Osteoblast (primary cell): ENCODE data around the gene MRPL53. TPM values are rescaled to one million over a fixed set of nuclear protein-coding genes. Genes with fewer than 3 reads are reported as not detected.
A peak's percentile ranks its signal among the peaks of the same experiment; 100 is the strongest.

Source experiments
- DNase-seq: peaks from one replicate; pipeline ENCODE4 v3.0.0; 2011; ENCODE audit warnings: low spot score, mixed read lengths; ENCODE audit not compliant: insufficient read length; ENCODE audit errors: missing footprints
- H2AFZ ChIP-seq: 2 replicates; pipeline ENCODE4 v1.6.0; 2011; ENCODE audit warnings: mild to moderate bottlenecking, low read length
- H3K27ac ChIP-seq: 2 replicates; pipeline ENCODE4 v1.5.1; 2011; ENCODE audit warnings: mild to moderate bottlenecking, low read depth, low read length, moderate library complexity
- H3K27me3 ChIP-seq: 2 replicates; pipeline ENCODE4 v1.6.0; 2012; ENCODE audit warnings: mild to moderate bottlenecking, control low read depth, inconsistent platforms, low read length, moderate library complexity; ENCODE audit not compliant: insufficient read depth
- H3K36me3 ChIP-seq: 2 replicates; pipeline ENCODE4 v1.5.1; 2011; ENCODE audit warnings: mild to moderate bottlenecking, low read length, control low read depth, moderate library complexity; ENCODE audit not compliant: insufficient read depth
- H3K4me1 ChIP-seq: 2 replicates; pipeline ENCODE4 v1.5.1; 2011; ENCODE audit warnings: mild to moderate bottlenecking, low read length, control low read depth, moderate library complexity; ENCODE audit not compliant: insufficient read depth
- H3K4me2 ChIP-seq: 2 replicates; pipeline ENCODE4 v1.6.0; 2011; ENCODE audit warnings: mild to moderate bottlenecking, low read length; ENCODE audit not compliant: insufficient read depth
- H3K4me3 ChIP-seq: fragments of 200-600 bp; sonication (generic); 3 replicates; pipeline ENCODE4 v1.5.1; 2012; ENCODE audit warnings: mild to moderate bottlenecking, low read length, inconsistent platforms; ENCODE audit not compliant: insufficient read depth
- H3K79me2 ChIP-seq: 2 replicates; pipeline ENCODE4 v1.6.0; 2012; ENCODE audit warnings: mild to moderate bottlenecking, low read length, control low read depth, inconsistent platforms; ENCODE audit not compliant: insufficient read depth
- H3K9me3 ChIP-seq: 2 replicates; pipeline ENCODE4 v1.5.1; 2011; ENCODE audit warnings: low read depth, low read length, control low read depth
- H4K20me1 ChIP-seq: 2 replicates; pipeline ENCODE4 v1.6.0; 2012; ENCODE audit warnings: mild to moderate bottlenecking, low read length, control low read depth; ENCODE audit not compliant: insufficient read depth
- CTCF ChIP-seq: IDR thresholded peaks from 2 replicates; pipeline ENCODE4 v1.5.1; 2011; ENCODE audit warnings: mild to moderate bottlenecking, low read depth, low read length, moderate library complexity; ENCODE audit errors: extremely low read depth
- total RNA-seq: library from RNA; depleted of rRNA; stranded (reverse); fragments of >200 nt; gene quantifications from 2 replicates; pipeline ENCODE4 v1.2.3, GENCODE V29; 2012

The MRPL53 gene
- total RNA-seq, 1 donor = 23.5 TPM

DNA sequence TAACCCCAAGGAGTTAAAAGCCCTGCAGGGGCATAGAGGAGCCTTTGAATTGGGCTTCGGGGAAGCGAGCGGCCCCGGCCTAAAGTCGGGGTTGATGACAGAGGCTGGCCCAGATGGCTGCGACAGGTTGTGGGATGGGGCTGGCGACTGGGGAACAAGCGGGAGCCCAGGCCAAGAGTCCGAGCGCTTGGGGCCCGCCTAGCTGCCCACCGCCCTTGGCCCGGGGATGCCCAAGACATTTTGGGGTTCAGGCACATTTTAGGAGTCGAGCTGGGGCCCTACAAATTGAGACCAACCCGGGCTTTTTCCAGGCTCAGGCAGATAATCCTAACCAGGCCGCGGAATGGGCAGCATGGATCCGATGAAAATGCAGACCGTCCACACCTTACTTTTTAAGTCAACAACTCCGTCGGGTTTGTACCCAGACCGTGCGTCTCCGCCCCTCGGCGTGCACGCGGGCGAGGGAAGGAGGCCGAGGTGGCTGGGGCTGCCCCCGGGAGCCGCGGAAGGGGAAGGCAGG is 31.2 kb downstream of the MRPL53 start:
- no peak for TF ChIP-seq CTCF
- peaks cover 5% of the 10 kb centered on the region for H4K20me1 ChIP-seq
- peak overlapping the region; percentile 95 for H3K4me2 ChIP-seq
- H3K27ac ChIP-seq = no peak overlapping the region
- peaks cover 16% of the 10 kb centered on the region for H3K27me3 ChIP-seq
- H3K4me3 ChIP-seq = no peak overlapping the region
- no peak overlapping the region for H2AFZ ChIP-seq
- H3K4me1 ChIP-seq = peaks cover 25% of the 10 kb centered on the region
- H3K36me3 ChIP-seq = no peaks in the 10 kb centered on the region
- no peaks in the 10 kb centered on the region for H3K9me3 ChIP-seq
- DNase-seq = peak; percentile 80
- H3K79me2 ChIP-seq = peaks cover 26% of the 10 kb centered on the region

DNA sequence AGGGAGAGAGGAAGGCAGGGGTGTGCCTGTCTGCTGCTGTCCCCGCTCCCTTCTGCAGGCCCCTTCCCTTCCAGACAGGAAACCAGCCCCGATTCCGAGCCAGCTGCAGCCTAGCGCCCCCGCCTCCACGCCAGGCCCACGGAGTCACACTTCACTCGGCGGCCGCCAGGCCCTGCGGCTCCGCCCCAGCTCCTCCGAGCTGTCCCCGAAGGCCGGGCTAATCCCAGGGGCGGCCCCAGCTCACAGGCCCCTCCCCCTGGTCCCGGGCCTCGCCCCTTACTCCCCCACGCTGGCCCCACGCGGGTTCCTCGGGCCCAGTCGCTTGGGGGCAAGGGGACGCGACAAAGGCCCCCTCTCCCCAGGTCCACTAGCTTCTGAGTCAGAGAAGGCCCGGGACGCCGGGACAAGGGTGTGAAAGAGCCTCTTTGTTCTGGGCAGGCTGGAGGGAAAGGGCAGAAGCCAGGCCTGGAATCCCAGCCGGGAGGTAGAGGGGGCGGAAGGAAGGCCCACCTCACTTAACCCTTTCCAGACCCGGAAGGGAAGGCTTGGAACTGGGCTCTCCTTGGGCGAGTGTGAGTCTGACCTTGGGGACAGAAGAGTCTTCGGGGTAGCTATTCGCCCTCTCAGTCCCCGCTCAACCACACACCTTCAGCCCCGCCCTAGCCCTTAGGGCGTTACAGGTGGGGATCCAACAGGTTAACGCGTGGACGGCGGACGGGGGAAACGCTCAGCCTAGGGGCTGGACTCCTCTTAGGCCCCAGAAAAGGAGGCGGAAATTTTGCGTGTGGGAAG is 31.9 kb downstream of the MRPL53 start:
- peak overlapping the region; percentile 95 for H3K4me2 ChIP-seq
- H2AFZ ChIP-seq = peak overlapping the region; percentile 91
- H3K4me3 ChIP-seq = peak overlapping the region; percentile 79
- no peaks in the 10 kb centered on the region for H3K36me3 ChIP-seq
- H3K27ac ChIP-seq = peak overlapping the region; percentile 50
- H3K79me2 ChIP-seq = peaks cover 26% of the 10 kb centered on the region
- H4K20me1 ChIP-seq = peaks cover 5% of the 10 kb centered on the region
- H3K4me1 ChIP-seq = peaks cover 25% of the 10 kb centered on the region
- H3K9me3 ChIP-seq = no peaks in the 10 kb centered on the region
- peaks cover 16% of the 10 kb centered on the region for H3K27me3 ChIP-seq
- peak; percentile 100 for DNase-seq
- TF ChIP-seq CTCF = no peak

GRCh38 chr2:74439803-74440377 is 32.6 kb downstream of the MRPL53 start:
- H3K27ac ChIP-seq = peak overlapping the region; percentile 50
- H3K27me3 ChIP-seq = peaks cover 16% of the 10 kb centered on the region
- peak; percentile 97 for DNase-seq
- no peaks in the 10 kb centered on the region for H3K36me3 ChIP-seq
- H3K4me3 ChIP-seq = peak overlapping the region; percentile 79
- H2AFZ ChIP-seq = peak overlapping the region; percentile 91
- TF ChIP-seq CTCF = no peak
- no peaks in the 10 kb centered on the region for H3K9me3 ChIP-seq
- H4K20me1 ChIP-seq = peaks cover 5% of the 10 kb centered on the region
- peaks cover 26% of the 10 kb centered on the region for H3K79me2 ChIP-seq
- peak overlapping the region; percentile 95 for H3K4me2 ChIP-seq
- H3K4me1 ChIP-seq = peaks cover 24% of the 10 kb centered on the region

DNA sequence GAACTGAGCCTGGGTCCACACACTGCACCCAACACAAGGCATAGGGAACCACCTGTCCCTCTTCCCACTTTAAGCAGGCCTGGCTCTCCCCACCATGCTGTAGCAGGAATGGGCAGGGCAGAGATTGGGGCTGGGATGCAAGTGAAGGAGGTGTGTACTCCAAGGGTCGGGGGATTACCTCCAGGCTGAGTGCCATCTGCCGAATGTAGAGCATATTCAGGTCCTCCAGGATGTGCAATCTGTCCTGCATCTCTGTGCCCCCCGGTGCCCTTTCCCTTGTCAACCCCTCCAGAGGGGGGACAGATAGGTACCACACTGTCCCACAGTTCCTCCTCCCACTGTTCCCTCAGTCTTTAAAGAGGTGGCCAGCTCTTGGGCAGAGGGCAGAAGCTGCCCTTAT is 33.1 kb downstream of the MRPL53 start:
- Histone ChIP-seq H4K20me1 (peaks cover 5% of the 10 kb centered on the region), H3K27me3 (peaks cover 16% of the 10 kb centered on the region), H3K79me2 (peaks cover 26% of the 10 kb centered on the region), H3K4me1 (peaks cover 19% of the 10 kb centered on the region), H2AFZ (peak overlapping the region; percentile 91), H3K36me3 (no peaks in the 10 kb centered on the region), H3K9me3 (no peaks in the 10 kb centered on the region), H3K4me2 (peak overlapping the region; percentile 95), H3K27ac (peak overlapping the region; percentile 50), H3K4me3 (peak overlapping the region; percentile 79)
- TF ChIP-seq CTCF = no peak
- DNase-seq = no peak
